Inferior parietal cortex (tissue), 1 donor: Measurements from ENCODE around the gene RAB29.
"Not testable (repeated sequence)": the region's sequence is repeated elsewhere in the genome, so short reads cannot be mapped to it uniquely, and the experiment has no call there.

ENCODE experiments used
- DNase-seq: peaks from one replicate; pipeline ENCODE4 v3.0.0-alpha.2; 2016; ENCODE audit errors: extremely low spot score

The RAB29 gene

GRCh38 chr1:205720740-205721139, 54.5 kb downstream of the RAB29 start:
- DNase-seq = not testable (repeated sequence)

GRCh38 chr1:205719762-205720161, 55.5 kb downstream of the RAB29 start:
- DNase-seq = no peak

GRCh38 chr1:205719015-205719414, 56.3 kb downstream of the RAB29 start:
- no peak for DNase-seq
